NCI-H2107 treated with DMSO at 0.1 percent for 48 hours (cell line): ENCODE results near the gene ARHGAP25.

Experiments used
- DNase-seq: peaks from one replicate; lab custom pipeline; 2025; ENCODE audit not compliant: unreplicated experiment; lab: John Stamatoyannopoulos, UW

Gene ARHGAP25

DNA sequence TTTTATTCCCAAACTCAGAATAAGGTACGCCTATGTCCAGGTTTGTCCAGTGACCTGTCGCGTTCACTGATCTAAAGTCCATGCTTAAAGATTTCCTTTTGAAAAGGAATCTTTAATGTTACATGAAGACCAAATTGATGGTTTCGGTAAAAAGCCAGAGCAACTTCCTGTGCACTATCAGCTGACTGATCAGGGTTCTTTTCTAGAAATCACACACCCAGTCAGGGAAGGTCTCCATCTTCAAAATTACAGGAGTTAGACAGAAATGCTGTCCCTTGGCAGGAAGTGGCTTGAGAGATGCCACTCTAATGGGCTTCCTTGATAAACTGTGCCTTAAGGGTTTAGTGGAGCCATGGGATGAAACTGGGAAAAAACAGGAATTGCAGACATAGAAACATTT lies 14.7 kb upstream of the ARHGAP25 start:
- no peak for DNase-seq

DNA sequence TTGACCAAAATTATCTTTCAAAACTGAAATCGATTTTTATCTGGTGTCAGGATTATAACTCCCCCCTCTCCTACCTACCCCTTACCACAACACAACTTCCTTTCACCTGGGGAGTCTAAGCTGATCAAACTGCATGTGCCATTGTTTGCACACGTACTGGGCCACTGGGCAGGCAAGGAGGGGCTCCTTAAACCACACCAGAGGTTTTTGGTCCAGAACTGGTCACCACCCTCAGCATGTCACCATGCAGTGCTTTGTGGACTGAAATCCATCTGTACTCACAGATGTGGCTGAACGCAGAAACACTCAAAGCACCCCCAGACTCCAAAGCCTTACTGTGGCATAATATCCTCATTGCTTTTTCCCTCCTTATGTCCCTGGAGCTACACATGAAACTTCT lies 13.9 kb upstream of the ARHGAP25 start:
- DNase-seq, result no peak

DNA sequence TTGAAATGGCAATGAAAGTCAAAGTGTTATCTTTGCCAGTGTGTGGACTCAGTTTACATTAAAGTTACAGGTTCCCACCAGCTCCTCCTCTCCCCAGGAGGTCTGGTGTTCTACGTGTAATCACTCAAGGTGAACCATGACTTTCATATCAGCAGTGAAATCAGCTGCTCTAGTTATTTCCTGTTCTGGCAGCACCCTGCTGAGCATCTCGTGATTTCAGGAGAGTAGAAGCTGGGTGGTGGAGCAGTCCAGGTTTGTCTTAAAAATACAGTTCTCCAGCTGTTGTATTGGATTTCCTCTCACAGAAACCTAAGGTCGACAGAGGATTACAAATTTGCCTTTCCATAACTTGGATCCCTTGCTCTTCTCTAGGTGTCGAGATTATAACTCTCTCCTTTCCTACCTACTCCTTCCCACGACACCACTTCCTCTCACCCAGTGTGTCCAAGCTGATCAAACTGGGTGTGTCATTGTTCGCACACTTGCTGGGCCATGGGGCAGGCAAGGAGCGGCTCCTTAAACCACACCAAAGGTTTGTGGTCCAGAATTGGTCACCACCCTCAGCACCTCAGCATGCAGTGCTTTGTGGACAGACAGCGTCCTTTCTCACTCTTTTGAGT lies 13.0 kb upstream of the ARHGAP25 start:
- no peak for DNase-seq

DNA sequence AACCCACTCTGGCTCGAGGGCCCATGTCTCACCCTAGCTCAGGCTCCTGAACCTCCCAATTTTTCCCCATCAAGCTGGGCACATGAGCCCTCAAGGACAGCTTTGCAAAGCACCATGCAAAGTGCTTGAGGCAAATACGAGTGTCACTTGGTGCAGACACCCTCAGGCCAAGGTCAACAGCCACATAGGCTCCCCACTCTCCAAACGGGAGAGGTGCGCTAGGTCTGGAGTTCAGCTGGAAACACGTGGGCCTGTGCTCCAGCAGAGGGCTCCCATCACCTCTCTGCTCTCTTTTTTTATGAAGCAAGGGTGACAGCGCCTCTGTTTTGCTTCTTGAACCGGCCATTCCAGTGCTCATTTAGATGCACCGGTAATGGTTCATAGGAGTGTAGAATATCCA lies 11.9 kb upstream of the ARHGAP25 start:
- no peak for DNase-seq

DNA sequence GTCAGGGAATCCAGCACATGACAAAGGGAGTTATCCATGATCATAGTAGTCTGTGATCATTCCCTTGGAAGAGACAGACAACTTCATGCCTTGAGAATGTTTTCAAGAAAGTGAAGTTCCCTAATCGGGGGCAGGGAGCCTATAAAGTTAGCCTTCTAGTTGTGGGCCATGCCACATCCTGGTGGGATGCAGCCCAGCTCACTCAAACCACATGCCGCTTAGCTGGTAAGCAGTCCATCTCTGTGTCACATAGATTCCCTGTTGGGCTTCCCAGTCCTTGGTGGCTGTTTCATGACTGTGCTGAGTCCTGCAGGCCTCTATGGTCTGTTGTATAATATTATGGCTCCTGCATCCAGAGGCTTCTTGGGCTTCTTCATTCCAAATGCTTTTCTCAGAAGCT lies 11.4 kb upstream of the ARHGAP25 start:
- no peak for DNase-seq

DNA sequence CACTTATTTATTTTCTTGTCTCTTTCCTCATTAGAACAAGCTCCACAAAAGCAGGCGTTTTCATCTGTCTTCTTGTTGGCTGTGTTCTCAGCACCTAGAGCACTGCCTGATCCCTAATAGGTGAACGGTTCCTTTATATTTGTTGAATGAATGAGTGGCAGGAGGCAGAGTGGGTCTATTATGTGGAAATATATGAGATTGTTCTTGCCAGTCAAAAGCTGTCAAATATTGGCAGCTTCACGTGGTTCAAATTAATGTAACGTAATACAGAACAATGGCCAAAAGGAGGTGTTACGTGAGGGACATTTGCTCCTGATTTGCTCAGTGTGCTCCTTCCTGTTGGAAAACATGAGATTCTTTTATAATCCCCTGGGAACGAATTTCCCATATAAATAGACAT lies 8.5 kb upstream of the ARHGAP25 start:
- DNase-seq, result no peak

DNA sequence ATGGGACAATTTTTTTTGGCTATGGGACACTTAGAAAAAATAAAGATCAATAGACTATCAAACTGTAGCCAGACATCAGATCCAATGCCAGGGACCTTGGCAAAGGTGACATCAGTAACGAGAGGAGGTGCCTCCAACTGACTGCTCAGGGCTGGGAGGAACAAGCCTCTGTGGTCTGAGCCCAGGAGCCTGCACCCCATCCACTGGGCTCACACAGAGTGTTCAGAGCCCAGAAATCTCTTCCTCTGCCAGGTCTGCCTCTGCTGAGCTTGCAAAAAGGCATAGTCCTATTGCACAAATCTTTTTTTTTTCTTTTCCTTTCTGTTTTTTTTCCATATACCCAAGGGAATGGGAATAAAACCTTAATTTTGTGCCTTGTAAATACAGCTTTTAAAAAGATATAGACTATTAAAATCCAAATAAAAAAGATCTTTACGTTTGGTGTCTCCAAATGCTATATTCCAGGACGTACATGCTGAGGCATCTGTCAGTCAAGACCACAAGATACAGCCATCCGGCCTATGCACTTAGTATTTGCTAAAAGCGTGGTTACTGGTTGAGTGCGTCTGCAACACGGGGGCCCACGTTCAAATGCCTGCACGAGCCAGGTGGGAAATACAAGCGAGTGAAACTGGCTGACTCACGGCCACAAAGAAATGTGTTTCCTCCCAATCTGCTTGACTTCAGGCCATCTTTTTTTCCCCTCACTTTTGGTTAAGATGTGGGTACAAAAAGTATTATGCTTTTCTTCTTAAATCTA lies 7.8 kb upstream of the ARHGAP25 start:
- no peak for DNase-seq

DNA sequence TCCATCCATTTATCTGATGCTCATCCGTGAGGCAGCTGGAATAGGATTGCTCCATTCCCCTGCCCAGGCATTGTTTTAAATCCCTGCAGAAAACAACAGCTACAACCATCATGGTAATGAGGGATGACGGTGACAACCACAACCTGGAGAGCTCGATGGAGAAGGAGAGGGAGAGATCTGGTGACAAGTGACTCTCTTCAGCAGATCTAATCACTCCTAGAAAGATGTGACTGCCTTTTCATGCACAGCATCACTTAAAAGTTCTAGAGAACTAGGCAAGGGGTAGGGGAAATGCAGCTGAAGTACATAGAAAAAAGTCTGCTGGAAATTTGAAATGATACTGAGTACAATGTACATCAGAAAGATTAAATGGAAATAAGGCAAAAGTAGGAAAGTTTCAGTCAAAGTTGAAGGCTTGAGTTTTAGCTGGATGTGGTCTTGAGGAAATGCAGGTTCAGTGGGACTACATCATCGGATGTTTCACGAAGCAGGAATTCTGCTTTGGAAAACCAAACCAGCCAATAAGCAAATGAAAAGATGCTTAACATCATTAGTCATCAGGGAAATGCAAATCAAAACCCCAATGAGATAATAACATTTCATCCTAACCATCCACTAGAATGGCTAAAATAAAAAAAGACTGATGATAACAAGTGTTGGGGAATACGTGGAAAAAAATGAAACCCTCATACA lies 6.8 kb upstream of the ARHGAP25 start:
- no peak for DNase-seq

DNA sequence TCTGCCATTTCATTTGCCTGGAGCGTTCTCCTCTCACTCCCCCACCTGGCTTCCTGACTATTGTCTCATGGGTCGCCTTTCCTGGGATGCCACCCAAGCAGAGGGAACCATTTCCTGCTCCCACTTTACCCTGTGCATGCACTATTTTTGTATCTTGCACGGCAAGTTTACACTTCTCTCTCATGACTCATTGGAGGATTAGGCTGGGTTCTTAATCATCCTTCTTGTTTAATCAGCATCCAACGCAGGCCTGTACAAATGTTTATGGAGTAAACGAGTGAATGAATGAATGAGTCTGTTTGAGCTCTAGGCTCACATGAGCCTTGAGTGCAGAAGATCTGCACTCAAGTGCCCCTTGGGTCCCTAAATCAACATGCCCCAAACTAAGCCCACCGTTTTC lies 3.8 kb upstream of the ARHGAP25 start:
- no peak for DNase-seq

DNA sequence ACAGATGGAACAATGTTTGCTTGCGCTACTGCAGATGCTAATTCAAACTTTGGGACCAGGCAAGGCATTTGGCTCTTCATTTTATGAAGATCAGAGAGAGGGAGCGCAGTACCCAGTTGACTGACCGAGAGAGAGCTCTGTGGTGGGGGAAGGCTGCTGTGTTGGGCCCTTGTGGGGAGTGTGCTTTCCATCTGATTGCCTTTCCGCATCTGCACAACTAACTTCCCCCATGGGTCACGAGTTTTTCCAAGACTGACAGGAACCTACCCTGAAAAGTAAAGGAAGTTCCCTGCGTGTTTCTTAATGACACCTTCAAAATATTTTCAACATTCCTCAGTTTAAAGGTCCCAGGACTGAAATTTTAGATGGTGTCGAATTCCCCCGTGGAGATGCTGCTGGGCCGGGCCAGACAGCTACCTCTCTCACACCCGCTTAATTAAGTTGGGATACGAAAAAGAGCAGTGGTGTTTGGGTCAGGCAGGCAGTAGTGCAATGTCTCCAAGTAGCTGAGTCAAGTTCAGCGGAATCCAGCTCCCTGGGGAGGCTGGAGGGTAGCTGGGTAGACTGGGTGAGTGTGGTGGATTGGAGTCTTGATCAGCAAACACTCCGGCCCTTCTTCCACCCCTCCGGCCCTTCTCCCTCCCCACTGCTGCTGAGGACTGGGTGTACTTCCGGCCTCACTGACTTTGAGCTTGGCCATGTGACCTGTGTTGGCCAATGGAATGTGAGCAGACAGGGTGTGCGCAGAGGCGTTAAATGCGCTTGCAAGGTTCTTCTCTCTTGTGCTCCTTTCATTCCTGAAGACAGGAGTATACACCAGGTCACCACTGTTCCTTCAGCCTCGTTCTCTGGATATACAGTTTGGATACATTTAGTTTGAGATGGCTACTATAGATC lies 2.3 kb upstream of the ARHGAP25 start:
- DNase-seq, result no peak

DNA sequence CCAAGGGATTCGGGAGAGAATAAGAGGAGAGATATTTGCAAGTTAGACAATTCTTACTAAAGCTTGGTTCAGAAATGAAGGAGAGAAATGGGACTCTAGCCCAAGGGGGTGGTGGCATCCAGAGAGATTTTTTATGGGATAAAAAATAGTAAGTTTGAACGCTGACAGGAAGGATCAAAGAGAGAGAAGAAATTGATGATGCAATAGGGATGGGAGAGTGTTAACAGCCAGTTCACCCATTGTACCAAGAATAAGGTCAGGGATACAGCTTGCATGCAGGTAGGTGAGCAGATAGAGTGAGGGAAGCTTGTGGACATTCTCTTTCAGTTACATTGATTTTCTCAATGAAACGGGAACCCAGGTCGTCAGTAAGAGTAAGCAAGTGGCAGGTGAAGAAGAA lies 1.2 kb upstream of the ARHGAP25 start:
- DNase-seq, result no peak

DNA sequence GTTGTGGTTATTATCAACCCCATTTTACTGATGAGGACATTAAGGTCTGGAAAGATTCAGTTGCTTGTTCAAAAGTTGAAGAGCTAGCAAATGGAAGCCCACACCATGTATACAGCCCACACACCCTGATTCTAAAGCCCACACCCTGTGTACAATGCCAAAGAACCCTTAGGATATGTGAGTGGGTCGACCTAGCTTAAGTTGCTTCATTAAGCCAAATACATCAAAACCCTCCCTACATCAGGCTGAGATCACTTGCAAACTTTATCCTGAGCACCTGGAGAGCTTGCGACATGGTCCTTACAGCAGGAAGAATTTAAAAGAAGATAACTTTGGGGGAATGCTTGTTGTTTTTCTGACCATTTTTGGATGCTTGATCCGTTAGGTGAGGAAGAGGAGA lies 435 bp upstream of the ARHGAP25 start:
- no peak for DNase-seq

DNA sequence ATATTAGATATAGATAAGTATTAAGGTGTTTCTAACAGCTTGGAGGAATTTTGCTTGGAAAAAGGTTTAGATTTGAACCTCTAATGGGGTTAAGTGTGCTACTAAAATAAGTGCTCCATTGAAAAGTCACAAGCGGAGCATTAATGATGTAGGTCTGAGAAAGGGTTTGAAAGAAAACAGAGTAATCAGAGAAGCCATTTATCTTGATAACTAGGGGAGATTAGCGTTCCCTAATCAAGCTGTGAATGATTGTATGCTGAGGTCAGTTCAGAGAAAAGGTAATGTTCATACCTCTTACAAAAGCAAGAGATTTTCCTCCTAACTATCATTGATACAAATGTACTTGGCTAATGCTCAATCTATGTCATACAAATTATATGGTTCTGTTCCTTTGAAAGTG lies 1.5 kb downstream of the ARHGAP25 start:
- DNase-seq, result no peak

DNA sequence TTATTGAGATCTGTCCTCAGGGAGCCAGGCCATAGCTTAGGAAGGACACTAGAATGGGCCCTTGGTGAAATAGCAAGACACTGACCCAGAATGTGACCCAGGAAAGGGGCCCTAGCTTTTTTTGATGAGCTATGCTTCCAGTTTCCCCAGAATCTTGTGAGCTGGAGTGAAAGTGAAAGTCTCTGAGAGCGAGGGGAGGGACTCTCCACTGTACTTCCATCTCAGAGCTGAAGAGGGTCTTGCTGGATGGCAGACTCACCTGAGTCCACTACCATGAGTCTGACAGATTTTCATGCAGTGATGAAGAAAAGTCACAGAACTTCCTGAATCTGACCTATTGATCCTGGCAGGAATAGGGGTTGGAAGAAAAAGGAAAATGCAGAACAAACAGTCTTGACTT lies 3.1 kb downstream of the ARHGAP25 start:
- DNase-seq, result no peak

DNA sequence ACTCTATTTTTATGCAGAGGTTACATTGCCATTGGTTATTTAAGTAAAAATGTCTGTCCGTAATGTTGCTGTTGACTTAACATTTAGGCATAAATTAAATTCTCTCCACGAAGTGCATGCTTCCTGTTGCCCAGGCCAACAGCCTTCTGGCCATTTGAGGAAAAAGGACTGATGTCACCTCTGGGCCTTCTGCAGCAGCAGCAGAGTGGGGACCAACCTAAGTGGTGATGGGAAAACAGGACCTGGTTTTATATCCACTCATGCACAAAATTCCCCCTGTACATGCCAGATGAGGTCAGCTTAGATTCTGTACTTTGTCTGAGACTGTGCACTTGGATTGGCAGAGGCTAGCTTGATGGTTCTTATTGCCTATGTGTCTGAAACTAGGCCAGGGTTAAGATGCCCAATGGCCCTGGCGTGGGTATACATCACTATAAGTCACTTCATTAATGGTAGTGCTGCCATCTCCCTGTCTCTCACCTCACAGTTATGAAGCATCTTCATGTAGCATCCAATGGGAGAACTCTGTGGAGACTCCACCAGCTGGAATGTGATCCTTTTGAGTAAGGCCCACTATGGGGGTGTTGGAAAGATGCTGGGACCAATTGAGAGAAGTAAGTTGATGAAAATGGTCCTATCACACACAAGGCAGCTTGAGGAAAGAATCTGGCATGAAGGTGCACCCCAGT lies 4.4 kb downstream of the ARHGAP25 start:
- no peak for DNase-seq

DNA sequence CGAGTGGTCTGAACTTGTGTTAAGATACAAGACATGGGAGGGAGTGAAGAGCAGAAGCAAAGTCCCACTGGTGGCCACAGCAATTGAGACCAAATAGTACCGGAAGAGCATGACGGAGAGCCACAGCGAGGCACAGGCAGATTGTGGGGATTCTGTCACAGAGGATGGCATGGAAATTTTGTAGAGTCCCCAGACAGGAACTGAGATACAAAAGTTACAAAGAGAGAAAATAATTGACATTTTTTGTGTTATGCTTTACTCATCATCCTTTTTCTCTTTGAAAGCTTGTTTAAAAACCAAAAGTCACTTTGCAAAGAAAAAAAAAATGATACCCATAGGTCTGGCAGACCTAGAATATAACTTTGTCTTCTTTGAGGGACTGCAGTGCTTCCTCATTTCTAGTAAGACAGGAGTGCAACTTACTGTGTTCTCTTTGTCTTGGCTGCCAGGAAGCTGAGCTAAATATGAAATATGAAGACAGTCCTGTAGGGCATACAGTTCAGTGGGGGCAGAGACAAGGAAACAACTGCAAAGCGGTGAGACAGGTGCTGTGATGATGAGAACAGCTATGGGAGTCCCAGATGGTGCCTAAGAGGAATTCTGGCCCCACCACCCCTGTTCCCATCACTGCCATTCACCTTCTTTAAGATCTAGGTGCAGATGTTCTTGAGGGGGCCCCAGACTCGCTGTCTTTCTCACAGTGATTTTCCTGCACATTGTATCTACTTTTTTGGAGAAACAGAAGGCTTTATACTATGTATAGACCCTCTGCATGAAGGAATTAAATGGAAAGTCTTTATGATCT lies 5.2 kb downstream of the ARHGAP25 start:
- no peak for DNase-seq

DNA sequence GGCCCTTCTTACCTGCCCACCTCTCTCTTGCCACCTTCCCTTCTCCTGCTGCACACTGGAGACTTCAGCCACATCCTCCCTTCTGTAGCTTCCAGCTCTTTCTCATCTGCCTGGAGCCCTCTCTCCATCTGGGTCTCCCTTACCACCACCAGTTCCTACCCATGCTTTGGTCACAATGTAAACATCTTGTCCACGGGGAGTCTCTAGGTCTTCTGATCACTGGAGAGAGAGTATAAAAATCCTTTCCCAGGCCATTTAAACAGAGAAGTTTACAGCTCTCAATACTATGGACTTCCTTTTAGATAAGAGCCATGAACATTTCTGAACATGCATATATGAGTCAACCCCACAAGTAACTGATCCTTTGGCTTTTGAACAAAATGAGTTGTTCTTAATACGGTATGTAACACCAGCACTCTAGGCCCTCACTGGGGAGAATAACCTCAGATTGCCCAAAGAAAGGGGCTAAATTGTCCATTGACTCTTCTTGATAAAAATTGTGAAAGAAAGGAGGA lies 5.8 kb downstream of the ARHGAP25 start:
- no peak for DNase-seq

DNA sequence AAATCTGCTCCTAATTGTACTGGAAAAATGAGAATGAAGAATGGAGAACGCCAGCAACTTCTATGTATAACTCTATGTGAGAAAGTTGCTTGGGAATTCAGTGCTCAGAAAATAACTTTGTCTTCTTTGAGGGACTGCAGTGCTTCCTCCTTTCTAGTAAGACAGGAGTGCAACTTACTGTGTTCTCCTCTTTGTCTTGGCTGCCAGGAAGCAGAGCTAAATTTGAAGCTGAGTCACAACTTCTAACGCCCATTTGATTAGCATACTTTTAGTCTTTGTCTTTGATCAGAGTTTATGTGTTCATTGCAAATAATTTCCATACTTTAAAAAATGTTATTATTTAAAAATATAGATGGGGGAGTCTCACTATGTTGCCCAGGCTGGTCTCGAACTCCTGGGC lies 6.6 kb downstream of the ARHGAP25 start:
- no peak for DNase-seq

DNA sequence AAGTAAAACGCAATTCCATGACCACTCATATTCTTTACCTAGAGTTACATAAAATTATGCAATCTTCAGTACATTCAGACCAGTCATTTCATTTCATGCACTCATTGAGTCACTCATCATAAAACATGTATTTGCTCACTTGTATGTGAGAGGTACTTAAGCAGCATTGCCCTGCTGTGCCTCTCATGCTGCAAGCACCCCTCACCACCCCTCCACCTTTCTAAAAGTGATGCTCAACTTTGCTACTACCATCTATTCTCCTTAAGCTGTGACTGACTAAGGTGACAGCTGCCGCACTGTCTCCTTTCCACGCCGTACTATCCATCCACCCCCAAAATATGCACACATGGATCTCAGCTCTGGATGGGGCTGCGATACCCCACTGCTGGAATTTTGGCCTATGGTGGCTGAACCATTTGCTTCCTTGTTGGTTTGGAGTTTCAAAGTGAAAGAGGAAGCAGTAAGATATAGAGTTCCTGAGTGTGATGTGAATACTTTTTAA lies 7.2 kb downstream of the ARHGAP25 start:
- no peak for DNase-seq
